HFFc6 (cell line): ENCODE measurements around the gene GASK1A. TPM values are rescaled to one million over a fixed set of nuclear protein-coding genes. Genes with fewer than 3 reads are reported as not detected.
"Not testable (repeated sequence)": the region's sequence is repeated elsewhere in the genome, so short reads cannot be mapped to it uniquely, and the experiment has no call there.

Experiments
- DNase-seq: peaks from one replicate; pipeline ENCODE4 v3.0.0-alpha.2; 2018
- H3K27ac Mint-ChIP-seq: 2 replicates; pipeline ENCODE4 v1.8.0; 2020; ENCODE audit warnings: mild to moderate bottlenecking, mixed read lengths
- H3K27me3 Mint-ChIP-seq: 2 replicates; pipeline ENCODE4 v1.8.0; 2021; ENCODE audit warnings: mild to moderate bottlenecking, moderate library complexity, mixed read lengths; ENCODE audit not compliant: insufficient read depth
- H3K36me3 Mint-ChIP-seq: 2 replicates; pipeline ENCODE4 v1.8.0; 2021; ENCODE audit warnings: low read depth, mixed read lengths
- H3K4me1 Mint-ChIP-seq: 2 replicates; pipeline ENCODE4 v1.8.0; 2020; ENCODE audit warnings: low read depth, mixed read lengths
- H3K4me3 Mint-ChIP-seq: 2 replicates; pipeline ENCODE4 v1.8.0; 2020; ENCODE audit warnings: mild to moderate bottlenecking, moderate library complexity, mixed read lengths
- H3K9me3 Mint-ChIP-seq: 2 replicates; pipeline ENCODE4 v1.8.0; 2020; ENCODE audit warnings: mild to moderate bottlenecking, mixed read lengths
- total RNA-seq, 6 experiments: library from RNA; stranded (reverse); fragmentation: NEBNext Ultra II Directional; extraction: Animal tissue kit (Norgen Biotek cat#: 25700); gene quantifications; 2 replicates in 1 of 6; 3 replicates in 5 of 6; pipeline ENCODE4 v1.2.3, GENCODE V29; 2021
- TF ChIP-seq, protein P1 (sequence below): fragments of 200-600 bp; sonication (generic); IDR thresholded peaks from 2 replicates; pipeline ENCODE4 v1.5.0; 2021; ENCODE audit warnings: antibody characterized with exemption, mild to moderate bottlenecking

The GASK1A gene
- total RNA-seq, 6 experiments from 2014 or later: not detected

DNA sequence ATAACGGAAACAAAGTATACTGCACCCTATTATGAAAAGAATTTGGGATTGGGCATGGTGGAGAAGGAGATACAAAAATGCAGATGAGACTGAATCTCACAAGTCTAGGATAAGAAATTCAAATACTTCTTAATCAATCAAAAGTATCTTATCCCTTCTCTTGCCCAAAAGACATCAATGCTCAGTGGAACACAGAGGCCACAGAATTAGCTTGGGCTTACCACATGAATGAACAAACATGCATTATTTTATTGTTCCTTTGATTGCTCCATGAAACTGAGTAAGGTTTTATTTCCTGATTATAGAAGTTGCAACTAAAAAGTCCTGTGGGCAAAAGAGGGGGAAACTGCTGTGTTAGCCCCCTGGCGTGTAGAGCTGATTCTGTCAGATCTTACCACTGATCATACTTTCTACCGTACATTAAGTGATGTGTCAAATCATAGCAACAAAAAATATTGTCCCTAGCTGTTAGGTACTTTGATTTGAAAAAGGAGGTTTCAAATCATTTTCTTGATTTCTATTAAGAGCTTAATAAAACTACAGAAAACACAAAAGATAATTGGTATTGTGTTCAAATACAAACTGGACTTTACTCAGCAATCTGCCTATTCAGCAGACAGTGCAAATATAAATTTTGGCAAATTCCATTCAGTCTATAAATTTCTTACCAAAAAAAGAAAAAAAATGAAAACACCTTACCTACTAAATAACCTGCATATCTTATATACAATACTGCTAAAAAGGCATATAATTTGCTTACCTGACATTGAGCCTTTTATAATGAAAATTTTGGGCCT is 7.9 kb upstream of the GASK1A start:
- Mint-ChIP-seq H3K27me3 (peaks cover 2% of the 10 kb centered on the region), H3K4me3 (no peak overlapping the region), H3K4me1 (no peaks in the 10 kb centered on the region), H3K36me3 (peaks cover 12% of the 10 kb centered on the region), H3K27ac (no peak overlapping the region), H3K9me3 (peaks cover 34% of the 10 kb centered on the region)
- DNase-seq: no peak
- TF ChIP-seq, protein P1, sequence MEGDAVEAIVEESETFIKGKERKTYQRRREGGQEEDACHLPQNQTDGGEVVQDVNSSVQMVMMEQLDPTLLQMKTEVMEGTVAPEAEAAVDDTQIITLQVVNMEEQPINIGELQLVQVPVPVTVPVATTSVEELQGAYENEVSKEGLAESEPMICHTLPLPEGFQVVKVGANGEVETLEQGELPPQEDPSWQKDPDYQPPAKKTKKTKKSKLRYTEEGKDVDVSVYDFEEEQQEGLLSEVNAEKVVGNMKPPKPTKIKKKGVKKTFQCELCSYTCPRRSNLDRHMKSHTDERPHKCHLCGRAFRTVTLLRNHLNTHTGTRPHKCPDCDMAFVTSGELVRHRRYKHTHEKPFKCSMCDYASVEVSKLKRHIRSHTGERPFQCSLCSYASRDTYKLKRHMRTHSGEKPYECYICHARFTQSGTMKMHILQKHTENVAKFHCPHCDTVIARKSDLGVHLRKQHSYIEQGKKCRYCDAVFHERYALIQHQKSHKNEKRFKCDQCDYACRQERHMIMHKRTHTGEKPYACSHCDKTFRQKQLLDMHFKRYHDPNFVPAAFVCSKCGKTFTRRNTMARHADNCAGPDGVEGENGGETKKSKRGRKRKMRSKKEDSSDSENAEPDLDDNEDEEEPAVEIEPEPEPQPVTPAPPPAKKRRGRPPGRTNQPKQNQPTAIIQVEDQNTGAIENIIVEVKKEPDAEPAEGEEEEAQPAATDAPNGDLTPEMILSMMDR: no peak

DNA sequence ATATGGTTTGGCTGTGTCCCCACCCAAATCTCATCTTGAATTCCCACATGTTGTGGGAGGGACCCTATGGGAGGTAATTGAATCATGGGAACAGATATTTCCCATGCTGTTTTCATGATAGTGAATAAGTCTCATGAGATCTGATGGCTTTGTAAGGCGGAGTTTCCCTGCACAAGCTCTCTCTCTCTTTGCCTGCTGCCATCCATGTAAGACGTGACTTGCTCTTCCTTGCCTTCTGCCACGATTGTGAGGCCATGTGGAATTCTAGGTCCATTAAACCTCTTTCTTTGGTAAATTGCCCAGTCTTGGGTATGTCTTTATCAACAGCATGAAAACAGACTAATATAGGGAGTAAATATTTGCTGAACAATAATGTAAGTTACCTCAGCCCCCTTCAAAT is 4.2 kb upstream of the GASK1A start:
- H3K27ac Mint-ChIP-seq, DNase-seq, H3K4me3 Mint-ChIP-seq, H3K4me1 Mint-ChIP-seq: not testable (repeated sequence)
- Mint-ChIP-seq H3K27me3 (peaks cover 21% of the 10 kb centered on the region), H3K36me3 (peaks cover 17% of the 10 kb centered on the region), H3K9me3 (peaks cover 52% of the 10 kb centered on the region)

DNA sequence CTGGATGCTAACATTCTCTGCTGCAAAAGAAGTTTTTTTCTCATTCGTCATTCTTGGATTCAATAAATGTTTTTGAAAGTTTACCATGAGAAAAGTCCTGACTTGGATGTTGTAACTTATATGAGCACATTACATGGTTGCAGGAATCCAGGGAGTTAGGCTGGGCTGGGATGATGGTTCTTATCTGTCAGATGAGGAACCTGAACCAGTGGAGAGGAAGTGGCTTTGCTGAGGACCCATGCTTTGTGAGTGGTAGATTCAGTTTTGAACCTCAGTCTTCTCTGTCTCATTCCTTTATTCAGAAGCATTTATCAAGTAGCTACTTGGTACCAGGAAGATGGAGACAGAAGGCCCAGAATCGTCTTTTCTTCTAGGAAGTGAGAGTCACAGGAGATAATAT is 3.7 kb upstream of the GASK1A start:
- H3K4me3 Mint-ChIP-seq: no peak overlapping the region
- H3K9me3 Mint-ChIP-seq: peaks cover 52% of the 10 kb centered on the region
- no peak overlapping the region for H3K27ac Mint-ChIP-seq
- no peaks in the 10 kb centered on the region for H3K4me1 Mint-ChIP-seq
- H3K27me3 Mint-ChIP-seq: peaks cover 26% of the 10 kb centered on the region
- DNase-seq: no peak
- H3K36me3 Mint-ChIP-seq: peaks cover 17% of the 10 kb centered on the region
- TF ChIP-seq, protein P1: no peak

DNA sequence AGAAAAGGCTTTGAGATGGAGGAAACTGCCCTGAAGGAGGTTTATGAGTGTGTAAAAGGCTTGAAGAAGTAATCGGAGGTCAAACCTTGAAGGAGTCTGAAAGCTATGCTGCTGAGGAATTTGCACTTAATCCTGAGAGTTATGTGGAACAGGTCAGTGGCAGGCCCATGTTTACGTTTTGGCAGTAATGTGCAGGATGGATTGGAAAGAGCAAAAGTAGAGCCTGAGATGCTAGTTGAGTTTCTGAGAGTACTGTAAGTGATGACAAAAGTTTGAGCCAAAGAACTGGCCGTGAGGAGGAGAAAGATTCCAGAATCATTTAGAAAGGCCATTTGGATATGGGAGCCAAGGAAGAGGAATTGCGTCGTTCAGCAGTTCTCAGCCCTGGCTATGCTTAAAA is 3.2 kb upstream of the GASK1A start:
- H3K27ac Mint-ChIP-seq: no peak overlapping the region
- peaks cover 31% of the 10 kb centered on the region for H3K27me3 Mint-ChIP-seq
- H3K4me1 Mint-ChIP-seq: no peaks in the 10 kb centered on the region
- H3K36me3 Mint-ChIP-seq: peaks cover 17% of the 10 kb centered on the region
- TF ChIP-seq, protein P1: no peak
- peaks cover 52% of the 10 kb centered on the region for H3K9me3 Mint-ChIP-seq
- no peak overlapping the region for H3K4me3 Mint-ChIP-seq
- no peak for DNase-seq

DNA sequence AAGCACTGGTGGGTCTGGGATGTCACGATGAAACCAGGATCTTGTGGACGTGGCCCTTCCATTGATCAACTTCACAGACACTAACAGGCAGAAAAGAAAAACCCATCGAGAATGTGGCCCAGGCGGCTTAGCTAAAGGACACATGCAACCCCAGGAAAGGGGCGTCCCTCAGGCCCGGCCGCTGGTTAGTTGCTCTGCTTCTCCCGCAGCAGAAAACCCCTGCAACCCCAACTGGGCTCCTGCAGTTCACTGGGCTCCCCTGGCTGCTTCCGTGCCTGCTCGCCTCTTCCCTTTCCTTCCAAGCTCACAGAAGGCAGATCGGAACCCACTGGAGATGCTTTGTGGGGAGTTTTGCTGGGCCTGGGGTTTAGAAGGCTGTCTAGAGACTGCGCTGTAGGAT is 1.1 kb downstream of the GASK1A start:
- DNase-seq: no peak
- peaks cover 28% of the 10 kb centered on the region for H3K9me3 Mint-ChIP-seq
- H3K27ac Mint-ChIP-seq: no peak overlapping the region
- H3K4me1 Mint-ChIP-seq: no peaks in the 10 kb centered on the region
- no peak overlapping the region for H3K4me3 Mint-ChIP-seq
- peaks cover 5% of the 10 kb centered on the region for H3K36me3 Mint-ChIP-seq
- TF ChIP-seq, protein P1: no peak
- H3K27me3 Mint-ChIP-seq: peaks cover 44% of the 10 kb centered on the region

DNA sequence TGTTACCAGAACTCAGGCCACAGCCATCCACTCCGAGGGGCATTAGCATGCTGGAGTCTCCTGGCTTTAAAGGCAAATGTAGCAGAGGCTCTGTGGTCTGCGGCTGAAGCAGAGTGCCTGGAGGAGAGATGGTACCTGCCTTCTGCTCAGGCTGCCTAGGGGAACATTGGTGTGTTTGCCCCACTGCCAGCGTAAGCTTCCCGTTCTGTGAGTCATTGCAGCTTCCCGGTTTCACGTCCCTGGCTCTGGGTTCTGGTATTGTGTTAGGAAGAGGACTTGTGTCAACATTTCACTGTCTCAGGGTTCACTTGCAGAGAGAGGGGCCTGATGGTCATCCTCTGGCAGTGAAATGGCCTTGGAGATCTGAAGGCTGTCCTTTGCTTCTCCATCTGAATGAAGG is 1.8 kb downstream of the GASK1A start:
- TF ChIP-seq, protein P1: no peak
- Mint-ChIP-seq H3K9me3 (peaks cover 21% of the 10 kb centered on the region), H3K36me3 (peaks cover 5% of the 10 kb centered on the region; the same call in 1 of the 2 replicates), H3K27me3 (peaks cover 48% of the 10 kb centered on the region), H3K4me3 (no peak overlapping the region), H3K27ac (no peak overlapping the region), H3K4me1 (no peaks in the 10 kb centered on the region)
- DNase-seq: no peak
